GM23248 (cell line): ENCODE data around the gene ONECUT3. TPM values are rescaled to one million over a fixed set of nuclear protein-coding genes. Genes with fewer than 3 reads are reported as not detected.
A peak's percentile ranks its signal among the peaks of the same experiment; 100 is the strongest.

ENCODE experiments used
- DNase-seq: peaks from one replicate; pipeline ENCODE4 v3.0.0-alpha.2; 2015
- H2AFZ ChIP-seq: fragments of 200-600 bp; sonication (generic); 2 replicates; pipeline ENCODE4 v1.6.1; 2016; ENCODE audit warnings: antibody characterized with exemption
- H3F3A ChIP-seq: fragments of 200-600 bp; sonication (generic); 2 replicates; pipeline ENCODE4 v1.6.1; 2016; ENCODE audit warnings: mild to moderate bottlenecking, antibody characterized with exemption, mixed run types; ENCODE audit not compliant: insufficient read depth
- H3K27ac ChIP-seq: fragments of 200-600 bp; sonication (generic); 2 replicates; pipeline ENCODE4 v1.5.1; 2016; ENCODE audit warnings: mild to moderate bottlenecking
- H3K27me3 ChIP-seq: fragments of 200-600 bp; sonication (generic); replicated peaks from 2 replicates; pipeline ENCODE4 v1.6.1; 2016; ENCODE audit warnings: mild to moderate bottlenecking; ENCODE audit not compliant: insufficient read depth
- H3K36me3 ChIP-seq: fragments of 200-600 bp; sonication (generic); 2 replicates; pipeline ENCODE4 v1.6.1; 2016; ENCODE audit warnings: low read depth, mild to moderate bottlenecking
- H3K4me1 ChIP-seq: fragments of 200-600 bp; sonication (generic); 2 replicates; pipeline ENCODE4 v1.6.1; 2016; ENCODE audit warnings: mild to moderate bottlenecking; ENCODE audit not compliant: insufficient read depth
- H3K4me2 ChIP-seq: fragments of 200-600 bp; sonication (generic); one replicate; pipeline ENCODE4 v1.6.1; 2016; ENCODE audit warnings: mild to moderate bottlenecking; ENCODE audit not compliant: unreplicated experiment
- H3K4me3 ChIP-seq: fragments of 200-600 bp; sonication (generic); 2 replicates; pipeline ENCODE4 v1.5.1; 2016; ENCODE audit warnings: mild to moderate bottlenecking
- H3K79me2 ChIP-seq: fragments of 200-600 bp; sonication (generic); 2 replicates; pipeline ENCODE4 v1.6.1; 2016; ENCODE audit warnings: mild to moderate bottlenecking; ENCODE audit not compliant: insufficient read depth
- H3K9ac ChIP-seq: fragments of 200-600 bp; sonication (generic); 2 replicates; pipeline ENCODE4 v1.6.1; 2016; ENCODE audit warnings: mild to moderate bottlenecking
- H3K9me2 ChIP-seq: fragments of 200-600 bp; sonication (generic); 2 replicates; pipeline ENCODE4 v1.6.1; 2016; ENCODE audit warnings: mixed run types, mild to moderate bottlenecking, moderate library complexity; ENCODE audit not compliant: insufficient read depth
- H3K9me3 ChIP-seq: fragments of 200-600 bp; sonication (generic); one replicate; pipeline ENCODE4 v1.6.1; 2017; ENCODE audit warnings: low read depth
- H4K20me1 ChIP-seq: fragments of 200-600 bp; sonication (generic); 2 replicates; pipeline ENCODE4 v1.6.0; 2016; ENCODE audit not compliant: insufficient read depth
- EZH2 ChIP-seq: fragments of 200-600 bp; sonication (generic); IDR thresholded peaks from 2 replicates; pipeline ENCODE4 v1.6.1; 2018; ENCODE audit warnings: antibody characterized with exemption, mild to moderate bottlenecking; ENCODE audit not compliant: insufficient read depth, poor library complexity, severe bottlenecking
- EZH2phosphoT487 ChIP-seq: fragments of 200-600 bp; sonication (generic); IDR thresholded peaks from 2 replicates; pipeline ENCODE4 v1.6.1; 2018; ENCODE audit warnings: antibody characterized with exemption, moderate library complexity, mild to moderate bottlenecking, low read depth; ENCODE audit not compliant: insufficient read depth
- WGBS, 2 experiments: methylation state at CpG; one replicate each; pipeline ENCODE4 v1.1.6; 2015 to 2017; ENCODE audit warnings: low lambda C conversion rate in 2 of 2, low coverage in 1 of 2; ENCODE audit errors: missing lambda C conversion rate in 2 of 2; 5-methylcytosine and 5-hydroxymethylcytosine counted together
- in situ Hi-C: fragments of 300-500 bp; cut with MboI; formaldehyde crosslinking; loops from 2 replicates; pipeline ENCODE4 v1.15.0; 2020
- polyA plus RNA-seq: library from polyadenylated mRNA; unstranded; fragments of >200 nt; fragmentation: Nextera tagmentation; extraction: Ambion mirVana; gene quantifications from 2 replicates; pipeline ENCODE4 v1.2.1, GENCODE V29; 2016
- total RNA-seq: library from RNA; depleted of rRNA; stranded (reverse); fragments of >200 nt; shearing (Covaris generic); gene quantifications from 2 replicates; pipeline ENCODE4 v1.2.3, GENCODE V29; 2014

Gene ONECUT3
- total and polyA plus RNA-seq, 2 experiments from 2014 or later, result not detected

DNA sequence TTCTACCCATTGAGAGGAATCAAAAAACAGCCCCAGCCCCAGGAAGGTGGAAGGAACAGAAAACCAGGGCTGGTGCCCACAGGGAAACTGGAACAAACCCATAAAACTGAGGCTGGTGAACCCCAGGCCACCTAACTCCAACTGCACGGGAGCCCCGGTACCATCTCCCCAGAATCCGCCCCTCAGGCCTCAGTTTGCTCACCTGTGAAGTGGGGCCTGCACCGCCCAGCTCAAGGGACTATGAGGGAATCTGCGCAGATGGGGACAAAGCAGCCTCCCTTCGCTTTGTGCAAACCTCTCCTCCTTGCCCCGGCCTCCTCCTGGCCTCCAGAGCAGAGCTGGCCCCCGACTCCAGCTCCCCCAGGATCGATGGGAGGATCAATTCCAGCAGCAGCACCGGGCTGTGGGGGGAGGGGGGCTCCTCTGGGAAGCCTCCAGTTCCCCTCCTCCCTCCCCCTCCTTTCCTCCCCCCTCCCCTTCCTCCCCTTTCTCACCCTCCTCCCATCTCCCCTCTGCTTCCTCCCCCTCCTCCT lies 9.1 kb upstream of the ONECUT3 start:
- WGBS, 2 experiments, result 35 to 42% methylated on average over 9 to 10 of the region's 10 CpGs
- no peaks in the 10 kb centered on the region for H3K79me2 ChIP-seq
- no peak overlapping the region for H3K4me2 ChIP-seq
- DNase-seq, result no peak
- in situ Hi-C loops, result no loop called here
- H3K9me3 ChIP-seq, result no peaks in the 10 kb centered on the region
- H4K20me1 ChIP-seq, result no peaks in the 10 kb centered on the region
- no peaks in the 10 kb centered on the region for H3K9me2 ChIP-seq
- no peak overlapping the region for H2AFZ ChIP-seq
- no peaks in the 10 kb centered on the region for H3F3A ChIP-seq
- H3K27me3 ChIP-seq, result peaks cover 36% of the 10 kb centered on the region
- TF ChIP-seq EZH2phosphoT487 (no peak), EZH2 (no peak)
- no peak overlapping the region for H3K9ac ChIP-seq
- H3K36me3 ChIP-seq, result no peaks in the 10 kb centered on the region
- no peak overlapping the region for H3K4me3 ChIP-seq
- no peak overlapping the region for H3K27ac ChIP-seq
- peaks cover 2% of the 10 kb centered on the region; the same call in 1 of the 2 replicates for H3K4me1 ChIP-seq

DNA sequence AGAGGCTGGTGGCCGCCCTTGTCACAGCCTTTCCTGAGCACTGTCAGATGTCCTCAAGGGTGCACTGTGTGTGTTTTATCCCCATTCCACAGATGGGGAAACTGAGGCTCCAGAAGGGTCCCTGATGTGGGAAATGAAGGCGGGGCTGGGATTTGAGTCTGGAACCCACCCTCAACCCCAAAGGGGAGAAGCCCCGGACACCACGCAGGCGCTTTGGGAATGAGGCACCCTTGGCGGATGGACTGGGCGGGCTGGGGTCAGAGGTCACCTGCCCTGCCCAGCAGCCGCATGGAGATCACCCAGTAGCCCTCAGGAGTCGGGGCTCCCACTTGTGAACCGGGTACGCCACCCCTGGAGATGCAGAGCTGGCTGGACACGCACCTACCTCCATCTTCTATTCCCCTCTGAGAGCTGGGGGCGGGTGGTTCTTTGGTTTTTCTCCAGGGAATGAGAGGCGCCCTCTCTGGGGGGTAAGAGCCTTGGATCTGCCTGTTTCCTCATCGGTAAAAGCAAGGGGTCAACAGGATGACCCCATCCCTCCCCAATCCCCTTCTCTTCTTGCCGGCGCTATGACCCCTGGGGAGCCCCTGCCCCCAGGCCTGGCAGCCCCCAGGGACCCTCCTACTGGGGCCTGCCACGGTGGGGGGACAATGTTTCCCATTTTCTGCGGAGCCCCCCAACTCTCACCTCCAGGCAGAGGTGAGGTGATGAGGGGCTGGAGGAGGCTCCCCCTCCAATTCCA lies 8.3 kb upstream of the ONECUT3 start:
- Histone ChIP-seq H3F3A (no peaks in the 10 kb centered on the region), H4K20me1 (no peaks in the 10 kb centered on the region), H3K4me1 (peaks cover 2% of the 10 kb centered on the region; the same call in 1 of the 2 replicates), H3K79me2 (no peaks in the 10 kb centered on the region), H3K9ac (no peak overlapping the region), H3K27me3 (peaks cover 44% of the 10 kb centered on the region), H3K4me3 (no peak overlapping the region), H3K9me3 (no peaks in the 10 kb centered on the region), H3K36me3 (no peaks in the 10 kb centered on the region), H3K4me2 (no peak overlapping the region), H3K27ac (no peak overlapping the region), H3K9me2 (no peaks in the 10 kb centered on the region), H2AFZ (no peak overlapping the region)
- no peak for DNase-seq
- TF ChIP-seq EZH2 (no peak), EZH2phosphoT487 (no peak)
- in situ Hi-C loops, result no loop called here
- WGBS, 2 experiments, result 6 to 7% methylated on average over 16 to 19 of the region's 19 CpGs

DNA sequence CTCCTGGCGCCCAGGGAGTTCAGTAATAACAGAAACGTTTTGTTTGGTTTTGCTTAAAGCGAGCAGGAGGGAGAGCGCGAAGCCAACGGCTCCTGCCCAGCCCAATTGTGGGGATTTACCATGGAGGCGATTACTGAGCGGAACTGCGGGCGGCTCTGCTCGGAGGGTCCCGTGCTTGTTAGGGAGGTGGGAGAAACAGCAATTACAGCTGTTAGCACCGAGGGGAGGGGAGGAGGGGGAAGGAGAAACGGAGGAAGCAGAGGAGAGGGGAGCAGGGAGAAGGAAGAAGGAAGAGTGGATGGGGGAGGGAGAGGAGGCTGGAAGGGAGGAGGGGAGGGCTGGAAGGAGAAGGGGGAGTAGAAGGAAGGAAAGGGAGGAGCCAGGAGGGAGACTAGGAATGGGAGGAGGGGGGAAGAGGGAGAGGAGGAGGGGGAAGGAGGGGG lies 7.7 kb upstream of the ONECUT3 start:
- no peaks in the 10 kb centered on the region for H3K36me3 ChIP-seq
- peaks cover 2% of the 10 kb centered on the region; the same call in 1 of the 2 replicates for H3K4me1 ChIP-seq
- 2 to 6% methylated on average over 14 of the region's 14 CpGs for WGBS, 2 experiments
- no peak overlapping the region for H3K4me2 ChIP-seq
- H3K9me2 ChIP-seq, result no peaks in the 10 kb centered on the region
- no peak overlapping the region for H2AFZ ChIP-seq
- no peaks in the 10 kb centered on the region for H3K79me2 ChIP-seq
- H4K20me1 ChIP-seq, result no peaks in the 10 kb centered on the region
- H3K27ac ChIP-seq, result no peak overlapping the region
- no peak for TF ChIP-seq EZH2
- no peak for DNase-seq
- no peak overlapping the region for H3K4me3 ChIP-seq
- in situ Hi-C loops, result no loop called here
- H3F3A ChIP-seq, result no peaks in the 10 kb centered on the region
- no peaks in the 10 kb centered on the region for H3K9me3 ChIP-seq
- H3K27me3 ChIP-seq, result peaks cover 50% of the 10 kb centered on the region
- H3K9ac ChIP-seq, result no peak overlapping the region

DNA sequence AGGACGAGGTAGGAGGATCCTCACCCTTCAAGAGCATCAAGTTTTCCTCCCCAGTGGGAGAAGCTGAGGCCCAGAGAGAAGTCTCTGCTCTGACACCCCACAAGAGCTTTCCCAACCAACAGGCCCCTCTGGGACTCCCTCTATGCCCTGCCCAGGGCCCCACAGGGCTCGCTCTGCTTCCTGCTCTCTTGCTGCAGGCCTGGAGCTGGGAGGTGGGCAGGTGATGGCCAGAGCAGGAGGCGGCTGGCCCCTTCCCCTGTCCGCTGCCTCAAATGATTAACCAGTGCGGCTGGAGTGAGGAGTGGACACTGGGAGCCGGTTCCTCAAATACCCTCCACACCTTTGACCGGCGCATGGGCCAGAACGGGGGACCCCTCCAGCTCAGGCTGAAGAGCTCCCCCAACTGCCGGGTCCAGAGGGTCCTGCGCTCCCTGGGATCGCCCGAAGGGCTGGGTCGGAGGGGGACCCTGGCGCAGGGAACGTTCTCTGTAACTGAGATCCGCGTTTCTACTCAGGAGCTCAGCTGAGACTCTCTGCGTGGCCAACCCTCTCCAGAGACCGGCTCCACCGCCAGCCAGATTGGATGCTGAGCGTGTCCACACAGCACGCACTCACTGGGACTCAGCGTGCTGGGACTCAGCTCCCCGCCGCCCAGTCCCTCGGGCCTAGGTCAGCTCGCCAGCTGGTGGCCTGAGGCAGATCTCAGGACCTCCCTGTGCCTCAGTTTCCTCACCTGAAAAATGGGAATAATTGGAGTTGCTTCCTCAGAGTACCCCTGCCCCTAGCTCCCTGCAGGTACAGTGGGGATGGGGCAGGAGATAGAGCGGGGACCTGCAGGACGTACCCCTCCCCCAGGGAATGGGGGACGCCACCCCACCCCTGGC lies 6.7 kb upstream of the ONECUT3 start:
- H3K4me3 ChIP-seq, result no peak overlapping the region
- H3K9me2 ChIP-seq, result no peaks in the 10 kb centered on the region
- no peak overlapping the region for H2AFZ ChIP-seq
- DNase-seq, result peak; percentile 60
- peaks cover 59% of the 10 kb centered on the region for H3K27me3 ChIP-seq
- H3K4me1 ChIP-seq, result peaks cover 2% of the 10 kb centered on the region; the same call in 1 of the 2 replicates
- 5 to 7% methylated on average over 26 to 28 of the region's 31 CpGs for WGBS, 2 experiments
- no peaks in the 10 kb centered on the region for H3K79me2 ChIP-seq
- H3K9me3 ChIP-seq, result no peaks in the 10 kb centered on the region
- no peak overlapping the region for H3K4me2 ChIP-seq
- H3F3A ChIP-seq, result no peaks in the 10 kb centered on the region
- TF ChIP-seq EZH2phosphoT487 (no peak), EZH2 (peak; percentile 67)
- H3K9ac ChIP-seq, result no peak overlapping the region
- H4K20me1 ChIP-seq, result no peaks in the 10 kb centered on the region
- no peaks in the 10 kb centered on the region for H3K36me3 ChIP-seq
- H3K27ac ChIP-seq, result no peak overlapping the region
- in situ Hi-C loops, result no loop called here
